Activated CD4-positive, alpha-beta T cell treated with anti-CD3 and anti-CD28 coated beads for 1 hour (primary cell): ENCODE data around the gene HOXA3.

Experiments
- DNase-seq: peaks from one replicate; pipeline ENCODE4 v3.0.0-alpha.2; 2020

HOXA3 gene

GRCh38 chr7:27080844-27081436 lies 71.4 kb downstream of the HOXA3 start:
- DNase-seq, result no peak

DNA sequence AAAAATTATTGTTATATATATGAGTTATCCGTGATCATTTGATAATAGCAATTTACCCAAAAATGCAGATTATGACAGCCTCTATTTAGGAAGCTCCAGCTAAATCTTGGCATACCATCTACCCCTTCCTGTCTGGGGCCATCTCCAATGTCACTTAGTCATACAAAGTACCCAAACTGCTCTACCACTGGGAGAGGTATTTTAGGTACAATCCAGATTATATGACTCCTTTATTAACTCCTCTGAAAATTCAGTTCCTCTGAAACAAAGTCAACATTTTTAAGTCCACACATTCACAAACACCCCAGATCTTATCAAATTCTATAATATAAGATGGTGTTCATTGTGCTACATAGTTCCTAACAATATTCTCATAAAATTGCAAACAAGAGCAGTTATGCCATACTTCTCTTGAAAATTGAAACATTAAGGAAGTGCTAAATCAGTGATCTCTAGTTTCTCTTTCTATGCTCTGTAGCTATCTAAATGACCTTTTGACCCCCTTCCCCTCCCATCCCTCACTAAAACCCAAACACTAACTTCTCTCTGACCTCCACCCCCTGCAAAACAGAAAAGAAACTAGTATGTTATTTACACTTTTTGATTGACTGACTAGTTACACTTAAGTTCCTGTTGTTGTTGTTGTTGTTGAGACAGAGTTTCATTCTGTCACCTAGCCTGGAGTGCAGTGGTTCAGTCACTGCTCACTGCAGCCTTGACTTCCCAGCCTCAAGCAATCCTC lies 73.0 kb downstream of the HOXA3 start:
- no peak for DNase-seq

DNA sequence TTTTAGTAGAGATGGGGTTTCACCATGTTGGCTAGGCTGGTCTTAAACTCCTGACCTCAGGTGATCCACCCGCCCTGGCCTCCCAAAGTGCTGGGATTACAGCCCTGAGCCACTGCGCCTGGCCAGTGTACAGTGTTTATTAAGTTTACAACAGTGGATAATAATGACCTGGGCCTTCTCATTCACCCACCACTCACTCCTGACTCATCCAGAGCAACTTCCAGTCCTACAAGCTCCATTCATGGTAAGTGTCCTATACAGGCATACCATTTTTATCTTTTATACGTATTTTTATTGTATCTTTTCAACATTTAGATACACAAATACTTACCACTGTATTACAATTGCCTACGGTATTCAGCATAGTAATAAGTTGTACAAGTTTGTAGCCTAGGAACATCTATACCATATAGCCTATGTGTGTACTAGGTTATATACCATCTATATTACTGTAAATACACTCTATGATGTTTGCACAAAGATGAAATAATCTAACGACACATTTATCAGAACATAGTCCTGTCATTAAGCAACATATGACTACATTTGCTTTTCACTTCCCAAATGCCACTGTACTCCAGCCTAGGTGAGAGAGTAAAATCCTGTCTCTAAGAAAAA lies 73.7 kb downstream of the HOXA3 start:
- DNase-seq, result no peak

DNA sequence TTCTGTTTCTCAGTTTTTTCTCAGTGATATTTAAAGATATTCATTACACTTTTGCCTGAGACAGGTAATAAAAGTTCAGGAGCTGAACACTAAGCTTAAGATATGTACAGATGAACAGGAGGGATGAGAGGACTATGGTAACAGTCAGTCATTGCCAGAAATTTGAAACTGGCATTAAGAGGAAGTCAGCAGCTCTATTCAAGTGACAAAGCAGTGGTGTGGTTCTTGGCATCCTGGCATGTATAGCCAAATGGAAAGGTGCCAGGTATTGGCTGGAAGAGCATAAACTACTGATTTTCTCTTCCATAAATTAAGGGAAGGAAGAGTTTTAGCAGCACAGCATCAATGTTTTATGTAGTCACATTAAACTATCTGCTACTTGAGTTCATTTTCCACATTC lies 79.3 kb downstream of the HOXA3 start:
- no peak for DNase-seq

GRCh38 chr7:27071622-27072390 lies 80.6 kb downstream of the HOXA3 start:
- DNase-seq, result no peak

GRCh38 chr7:27068259-27068658 lies 84.1 kb downstream of the HOXA3 start:
- no peak for DNase-seq

- DNase-seq, result no peak
Observed at GRCh38 chr7:27066148-27066547, 86.2 kb downstream of the HOXA3 start.

DNA sequence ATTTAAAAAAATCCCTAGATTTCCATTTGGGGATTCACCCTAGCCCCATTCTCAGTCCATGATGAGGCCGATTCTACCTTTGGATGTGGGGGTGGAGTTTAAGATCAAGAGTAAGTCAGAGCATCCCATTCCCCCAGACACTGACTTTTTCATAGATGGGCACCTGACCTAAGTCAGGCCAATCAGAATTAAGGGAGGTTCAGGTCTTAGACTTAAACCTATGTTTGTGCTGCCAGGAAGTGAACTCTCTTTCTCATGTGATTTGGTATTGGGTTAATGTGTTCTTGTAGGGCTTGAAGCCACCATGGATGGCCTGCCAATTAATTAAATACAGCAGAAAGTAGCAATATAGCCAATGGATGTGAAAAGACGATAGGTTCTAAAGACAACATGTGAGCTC lies 86.7 kb downstream of the HOXA3 start:
- DNase-seq, result no peak

DNA sequence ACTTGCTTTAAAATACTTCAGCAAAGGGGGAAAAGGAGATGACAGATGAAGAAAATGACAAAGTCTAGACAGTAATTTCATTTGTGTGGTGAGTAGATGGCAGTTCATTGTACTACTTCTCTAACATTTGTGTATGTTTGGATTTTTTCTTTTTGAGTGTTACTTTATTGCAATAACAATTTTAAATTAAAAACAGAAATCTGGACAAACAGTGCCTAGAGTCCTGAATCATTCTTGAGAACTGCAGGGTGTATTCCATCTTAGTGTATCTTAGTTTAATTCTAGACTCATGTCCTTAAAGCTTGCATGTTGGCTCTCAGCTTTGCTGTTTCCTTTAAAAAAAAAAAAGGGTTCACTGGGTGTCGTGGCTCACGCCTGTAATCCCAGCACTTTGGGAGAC lies 87.7 kb downstream of the HOXA3 start:
- no peak for DNase-seq

- no peak for DNase-seq
Observed at GRCh38 chr7:27064159-27064558, 88.2 kb downstream of the HOXA3 start.

DNA sequence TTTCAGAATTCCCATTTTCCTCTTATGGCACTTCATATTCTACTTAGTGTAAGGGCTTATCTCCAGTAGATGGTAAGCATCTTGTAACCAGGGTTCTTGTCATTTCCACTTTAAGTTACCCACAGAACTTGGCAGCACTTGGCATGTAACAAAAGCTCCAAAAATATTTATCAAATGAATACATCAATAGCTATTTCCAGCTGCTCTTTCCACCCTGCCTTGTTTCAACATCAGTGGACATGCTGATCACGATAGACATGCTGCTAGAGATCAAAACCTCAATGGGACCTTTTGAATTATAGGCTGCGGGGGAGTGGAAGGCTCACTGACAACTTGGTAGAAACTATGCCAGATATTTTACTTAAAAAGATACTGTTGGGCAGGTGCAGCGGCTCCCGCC lies 89.4 kb downstream of the HOXA3 start:
- DNase-seq, result no peak
